Daoy (cell line): ENCODE measurements around the gene NUP98. TPM values are rescaled to one million over a fixed set of nuclear protein-coding genes. Genes with fewer than 3 reads are reported as not detected.

Source experiments
- DNase-seq: peaks from one replicate; pipeline ENCODE4 v3.0.0-alpha.2; 2015; ENCODE audit warnings: low read depth
- total RNA-seq: library from RNA; depleted of rRNA; stranded (reverse); fragments of >200 nt; shearing (Covaris generic); gene quantifications from 2 replicates; pipeline ENCODE4 v1.2.3, GENCODE V29; 2014; rRNA removed

The NUP98 gene
- total RNA-seq, 1 experiment from 2014 or later: 76.7 TPM

DNA sequence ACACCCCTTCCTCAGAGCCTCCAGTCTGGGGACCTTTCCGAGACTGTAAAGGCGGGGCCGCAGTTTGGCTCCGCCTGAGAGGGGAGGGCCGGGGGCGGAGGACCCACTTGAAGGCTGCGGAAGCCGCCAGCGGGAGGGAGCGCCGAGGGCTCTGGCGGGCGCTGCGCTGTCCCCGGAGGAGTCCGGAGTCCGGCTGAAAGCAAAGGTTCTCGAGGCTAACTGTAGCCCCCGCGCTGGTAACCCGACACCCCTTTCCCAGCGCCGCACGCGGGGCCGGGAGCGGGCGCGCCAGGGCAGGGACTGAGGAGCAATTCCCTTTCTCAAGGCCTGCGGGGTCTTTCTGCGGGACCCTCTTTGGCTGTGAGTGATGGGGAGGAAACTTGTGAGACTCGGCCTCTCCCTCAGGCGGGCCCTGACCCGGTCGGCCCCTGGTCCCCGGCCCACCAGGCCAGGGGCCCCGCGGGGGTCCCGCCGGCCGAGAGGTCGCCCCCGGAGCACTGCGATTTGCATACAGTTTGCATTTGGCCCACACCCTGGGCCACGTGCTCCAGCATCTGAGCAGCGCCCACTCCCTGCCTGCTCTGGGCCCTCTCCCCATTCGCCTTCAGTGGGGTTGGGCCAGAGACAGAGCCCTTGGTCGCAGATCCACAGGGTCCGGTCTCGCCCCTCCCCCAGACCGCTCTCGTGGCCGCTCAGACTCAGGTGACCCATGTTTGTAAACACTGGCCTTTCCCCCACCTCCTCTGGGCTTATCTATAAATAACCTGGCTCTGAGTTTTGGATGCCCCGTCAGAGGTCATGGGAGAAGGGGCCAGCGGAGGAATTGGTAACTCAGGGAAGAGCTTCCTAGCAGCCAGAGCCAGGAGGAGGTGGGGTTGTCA, 155.0 kb downstream of the NUP98 start:
- DNase-seq: peak; percentile 82

- DNase-seq: no peak
Measured at GRCh38 chr11:3641701-3642070, 155.7 kb downstream of the NUP98 start, which contains the start of gene ART5. Gene ART5 (minus strand): TSS chr11:3641992. CDS start chr11:3641862, 130 bp downstream.

DNA sequence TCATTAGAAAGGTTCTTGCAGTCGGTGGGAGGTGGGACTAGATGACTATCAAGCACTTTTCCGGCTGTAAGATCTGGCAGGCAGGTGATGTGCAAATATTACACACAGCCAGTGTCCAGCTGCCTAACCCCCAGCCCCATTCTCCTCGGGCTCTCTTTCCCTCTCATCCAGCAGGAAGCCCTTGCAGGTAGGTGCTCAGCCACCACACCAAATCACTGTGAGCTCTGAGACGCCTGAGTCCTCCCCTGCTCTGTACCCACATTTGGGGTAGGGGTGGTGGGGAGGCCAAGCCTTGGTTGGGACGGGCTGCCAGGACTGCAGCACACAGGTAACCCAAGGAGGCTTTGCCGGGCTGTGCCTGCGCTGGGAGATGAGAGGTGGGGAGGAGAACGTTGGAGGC, 156.2 kb downstream of the NUP98 start:
- no peak for DNase-seq

DNA sequence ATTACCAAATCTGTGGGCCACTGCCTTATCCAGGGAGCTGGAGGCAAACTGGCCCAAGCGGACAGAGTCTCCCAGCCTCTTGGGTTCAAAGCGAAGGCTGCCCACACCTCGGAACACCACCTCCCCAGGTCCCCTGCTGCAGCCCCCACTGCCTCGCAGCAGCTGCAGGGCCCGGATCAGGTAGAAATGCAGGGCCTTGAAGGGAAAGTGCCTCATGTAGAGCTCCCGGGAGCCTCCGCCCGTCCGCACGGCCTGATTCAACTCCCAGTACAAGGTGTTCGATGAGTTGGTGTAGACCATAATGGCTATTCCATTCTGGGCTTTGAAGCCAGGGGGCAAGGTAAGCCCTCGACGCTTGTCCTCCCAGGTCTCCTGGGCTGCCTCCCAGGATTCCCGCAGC, 157.5 kb downstream of the NUP98 start:
- DNase-seq: no peak

- DNase-seq: no peak
Measured at GRCh38 chr11:3638513-3638912, 158.8 kb downstream of the NUP98 start.

- no peak for DNase-seq
Measured at GRCh38 chr11:3637201-3637600, 160.2 kb downstream of the NUP98 start.

DNA sequence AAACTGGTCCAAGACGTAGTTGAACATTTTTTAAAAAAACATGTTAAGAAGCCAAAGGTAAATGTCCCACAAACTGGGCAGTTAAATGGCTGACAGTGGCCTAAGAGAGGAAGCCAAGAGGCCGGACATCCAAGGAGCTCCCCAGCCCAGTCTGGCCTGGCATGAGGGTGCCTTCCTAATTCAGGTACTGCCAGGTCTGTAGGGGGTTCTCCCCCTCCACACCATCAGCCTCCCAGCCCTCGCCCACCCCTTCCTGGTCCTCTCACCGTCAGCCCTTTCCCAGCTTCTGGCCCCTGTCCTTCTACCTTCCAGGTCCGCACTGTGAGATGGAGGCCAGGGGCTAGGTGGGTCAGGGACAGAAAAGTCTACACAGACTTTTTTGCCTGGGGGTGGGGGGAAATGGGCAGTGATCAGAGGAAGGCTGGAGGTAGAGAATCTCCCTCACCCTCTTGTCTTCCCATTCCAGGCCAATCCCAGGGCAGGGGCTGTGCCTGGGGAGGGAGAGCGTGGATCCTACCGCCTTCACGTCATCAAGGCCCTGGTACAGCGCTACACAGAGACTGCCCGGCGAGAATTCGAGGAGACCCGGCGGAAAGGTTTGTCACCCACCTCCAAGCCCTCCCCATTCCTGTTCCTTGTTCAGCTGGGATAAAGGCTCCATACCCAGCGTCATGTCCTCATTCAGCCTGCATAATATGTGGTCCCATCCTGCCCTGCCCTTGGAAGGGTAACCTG, 161.5 kb downstream of the NUP98 start:
- no peak for DNase-seq

- DNase-seq: no peak
Measured at GRCh38 chr11:3632070-3632660, 165.2 kb downstream of the NUP98 start.

- no peak for DNase-seq
Measured at GRCh38 chr11:3631331-3631730, 166.0 kb downstream of the NUP98 start.

- DNase-seq: peak; percentile 34
Measured at GRCh38 chr11:3627291-3627690, 170.1 kb downstream of the NUP98 start.

GRCh38 chr11:3626250-3626960, 170.9 kb downstream of the NUP98 start:
- DNase-seq: no peak

Other genes with a start within 250 kb of the NUP98 start
- 0.46 TPM in 1 of 2 replicates, not detected in the other for gene ART5, start 155.6 kb downstream of the NUP98 start, total RNA-seq
- not detected in 2 replicates for gene ART1, start 152.4 kb downstream of the NUP98 start, total RNA-seq
- gene CHRNA10, start 126.2 kb downstream of the NUP98 start, total RNA-seq: 0.27 and 0.86 TPM in 2 replicates
- gene PGAP2, start 11.0 kb upstream of the NUP98 start, total RNA-seq: 6.8 and 14.5 TPM in 2 replicates
- gene RHOG, start 43.4 kb upstream of the NUP98 start, total RNA-seq: 13.4 and 17.3 TPM in 2 replicates
- gene STIM1, start 58.1 kb upstream of the NUP98 start, total RNA-seq: 7.7 and 13.5 TPM in 2 replicates